ENCODE data around the gene TMEM109. TPM values are rescaled to one million over a fixed set of nuclear protein-coding genes. Genes with fewer than 3 reads are reported as not detected.

The TMEM109 gene
- total and polyA plus RNA-seq, 2 of the 13 experiments (the other 11 are each of a cell fraction or from before 2014, with no cell fraction given) = 7.7 to 18.0 TPM

GRCh38 chr11:60924110-60924905 lies 10.3 kb downstream of the TMEM109 start, which contains the start of gene TMEM132A (continued):
- no peak for TF ChIP-seq GATA4 (IDR thresholded peaks at IDR 0.05; ENCODE audit: borderline replicate concordance, low read depth)
- TF ChIP-seq CREB3 (CRISPR knock-in tag; IDR thresholded peaks at IDR 0.05) = no peak
- no peak for TF ChIP-seq SMAD9 (CRISPR knock-in tag; IDR thresholded peaks at IDR 0.05)
- peak; percentile 84 for TF ChIP-seq TFDP2 (CRISPR knock-in tag; IDR thresholded peaks at IDR 0.05)
- no peak for TF ChIP-seq MBNL3 (CRISPR knock-in tag; conservative IDR thresholded peaks at IDR 0.05)
- TF ChIP-seq TBL1XR1 (IDR thresholded peaks at IDR 0.05; ENCODE audit: borderline replicate concordance, low read length, partially characterized antibody) = no peak
- TF ChIP-seq HNRNPUL1 (IDR thresholded peaks at IDR 0.05; ENCODE audit: low read depth, low read length) = no peak

GRCh38 chr11:60924906-60925853 lies 11.2 kb downstream of the TMEM109 start:
- intact Hi-C loops (cut with micrococcal nuclease; ENCODE audit: unreplicated experiment) (no loop called here), in situ Hi-C loops (cut with HindIII; ENCODE audit: extremely low pct_ligation_motif_present, low pct_unique_long_range_greater_than_20kb) (no loop called here)
- CTCF ChIA-PET (ENCODE audit: low intra/inter-chr PET ratio, low total read pairs) = no interaction called here
- ATAC-seq = peak; percentile 19
- H3K4me2 ChIP-seq (ENCODE audit: low read depth, low read length) = peak overlapping the region; percentile 92
- H3K36me3 ChIP-seq (replicated peaks in 1 of 2; ENCODE audit: control insufficient read depth in 1 of 2, insufficient read depth in 2 of 2, low read length in 2 of 2) = peaks cover under 1 to 2% of the 10 kb centered on the region in 2 experiments; a peak in 3 of 5 replicates
- H2AFZ ChIP-seq (ENCODE audit: low read length) = no peak overlapping the region
- 2% methylated on average over 21 of the region's 35 CpGs for WGBS (ENCODE audit: low lambda C conversion rate)
- no peaks in the 10 kb centered on the region for H3K9me3 ChIP-seq (ENCODE audit: low read length)
- no peak for DNase-seq (ENCODE audit: low spot score)
- BruUV-seq (replicated peaks) = no TSS peak
- POLR2A ChIA-PET = no interaction called here
- no peaks in the 10 kb centered on the region for H3K79me2 ChIP-seq (ENCODE audit: insufficient read depth, low read length)
- no peaks in the 10 kb centered on the region; a peak in 1 of 5 replicates for H3K27me3 ChIP-seq (ENCODE audit: control insufficient read depth in 1 of 2, insufficient read depth in 2 of 2, low read length in 2 of 2)
- peak overlapping the region; percentile 57 to 75 (median 73) for H3K4me3 ChIP-seq (replicated peaks in 1 of 3; ENCODE audit: insufficient read depth in 1 of 3, low read depth in 2 of 3, low read length in 3 of 3)
- peak overlapping the region; percentile 56 for H3K9ac ChIP-seq (ENCODE audit: insufficient read depth, low read depth, low read length)
- no peak overlapping the region for H3K27ac ChIP-seq (ENCODE audit: extremely low read length, insufficient read depth, low read length)
- no peaks in the 10 kb centered on the region for H4K20me1 ChIP-seq (ENCODE audit: insufficient read depth, low read length)
- no peak for FAIRE-seq
- peaks cover 32% of the 10 kb centered on the region for H3K4me1 ChIP-seq (ENCODE audit: insufficient read depth, low read length)
- TF ChIP-seq ZNF136 (CRISPR knock-in tag; IDR thresholded peaks at IDR 0.05; ENCODE audit: low read depth) (0 out of 2 replicates have a peak, but pooled peaks have one; percentile 16), ZZZ3 (CRISPR knock-in tag; IDR thresholded peaks at IDR 0.05; ENCODE audit: borderline replicate concordance) (no peak), ZNF563 (CRISPR knock-in tag; IDR thresholded peaks at IDR 0.05) (0 out of 2 replicates have a peak, but pooled peaks have one; percentile 1), CHD2 (IDR thresholded peaks at IDR 0.05; ENCODE audit: low read depth, low read length) (no peak), ZNF639 (CRISPR knock-in tag; conservative IDR thresholded peaks at IDR 0.05) (no peak), ZNF441 (CRISPR knock-in tag; IDR thresholded peaks at IDR 0.05; ENCODE audit: borderline replicate concordance) (no peak), HIVEP1 (CRISPR knock-in tag; IDR thresholded peaks at IDR 0.05) (no peak)
